GM21825 (cell line): ENCODE measurements around the gene OR6C4.
"Not testable (repeated sequence)": the region's sequence is repeated elsewhere in the genome, so short reads cannot be mapped to it uniquely, and the experiment has no call there.

Source experiments
- ATAC-seq: cut with Tn5 transposase; IDR thresholded peaks from one replicate; pipeline ENCODE4 v1.9.1; 2021; ENCODE audit warnings: mild to moderate bottlenecking, moderate library complexity; ENCODE audit not compliant: unreplicated experiment

OR6C4 gene

GRCh38 chr12:55549302-55549701 lies at the start of gene OR6C4:
TSS of gene OR6C4 (plus strand) at chr12:55549602. CDS start at chr12:55551227, 1,625 bp downstream.
- no peak for ATAC-seq

GRCh38 chr12:55499810-55500252 lies 49.6 kb upstream of the OR6C4 start:
- ATAC-seq, result no peak

- ATAC-seq, result no peak
These were observed 47.8 kb upstream of the OR6C4 start for GRCh38 chr12:55501601-55502000.

GRCh38 chr12:55515696-55516095 lies 33.7 kb upstream of the OR6C4 start:
- no peak for ATAC-seq

- ATAC-seq, result no peak
These were observed 33.0 kb upstream of the OR6C4 start for GRCh38 chr12:55516391-55516790.

GRCh38 chr12:55548235-55548634 lies 1.2 kb upstream of the OR6C4 start:
- ATAC-seq, result not testable (repeated sequence)

GRCh38 chr12:55548756-55549155 lies 646 bp upstream of the OR6C4 start:
- ATAC-seq, result no peak

GRCh38 chr12:55554296-55554695 lies 4.9 kb downstream of the OR6C4 start:
- ATAC-seq, result no peak

GRCh38 chr12:55570060-55570459 lies 20.7 kb downstream of the OR6C4 start:
- not testable (repeated sequence) for ATAC-seq

GRCh38 chr12:55570689-55571088 lies 21.3 kb downstream of the OR6C4 start:
- not testable (repeated sequence) for ATAC-seq

- ATAC-seq, result no peak
These were observed 22.8 kb downstream of the OR6C4 start, which contains the start of gene OR2AP1 for GRCh38 chr12:55572168-55572567. TSS of gene OR2AP1 (plus strand) at chr12:55572468. CDS start at chr12:55574415, 1,947 bp downstream.

- no peak for ATAC-seq
These were observed 32.7 kb downstream of the OR6C4 start for GRCh38 chr12:55582066-55582465.

GRCh38 chr12:55585817-55586216 lies 36.4 kb downstream of the OR6C4 start:
- ATAC-seq, result no peak

- not testable (repeated sequence) for ATAC-seq
These were observed 40.8 kb downstream of the OR6C4 start for GRCh38 chr12:55590152-55590551.
